DMS53 treated with DMSO at 0.1 percent for 48 hours (cell line): ENCODE data around the gene IREB2.

Source experiments
- DNase-seq: peaks from one replicate; lab custom pipeline; 2025; ENCODE audit not compliant: unreplicated experiment; lab: John Stamatoyannopoulos, UW

IREB2 gene

GRCh38 chr15:78405336-78405924 is 32.6 kb upstream of the IREB2 start:
- no peak for DNase-seq

- DNase-seq = no peak
Observed at GRCh38 chr15:78406016-78406585, 31.9 kb upstream of the IREB2 start.

GRCh38 chr15:78407608-78408354 is 30.2 kb upstream of the IREB2 start:
- no peak for DNase-seq

GRCh38 chr15:78408355-78408640 is 29.7 kb upstream of the IREB2 start:
- DNase-seq = no peak

GRCh38 chr15:78408961-78409360 is 29.1 kb upstream of the IREB2 start:
- DNase-seq = no peak

- DNase-seq = no peak
Observed at GRCh38 chr15:78411061-78411460, 27.0 kb upstream of the IREB2 start.

- no peak for DNase-seq
Observed at GRCh38 chr15:78414621-78415250, 23.3 kb upstream of the IREB2 start.

- peak; percentile 24 for DNase-seq
Observed at GRCh38 chr15:78415284-78415683, 22.7 kb upstream of the IREB2 start.

GRCh38 chr15:78417754-78418630 is 20.0 kb upstream of the IREB2 start:
- no peak for DNase-seq

- DNase-seq = no peak
Observed at GRCh38 chr15:78418686-78419085, 19.3 kb upstream of the IREB2 start.

- DNase-seq = no peak
Observed at GRCh38 chr15:78419367-78419766, 18.6 kb upstream of the IREB2 start.

GRCh38 chr15:78420220-78420619 is 17.8 kb upstream of the IREB2 start:
- DNase-seq = no peak

- no peak for DNase-seq
Observed at GRCh38 chr15:78420766-78421165, 17.2 kb upstream of the IREB2 start.

- no peak for DNase-seq
Observed at GRCh38 chr15:78421238-78421965, 16.6 kb upstream of the IREB2 start.

GRCh38 chr15:78422571-78423340 is 15.3 kb upstream of the IREB2 start:
- DNase-seq = peak; percentile 77

- DNase-seq = no peak
Observed at GRCh38 chr15:78424673-78425072, 13.3 kb upstream of the IREB2 start.

- DNase-seq = no peak
Observed at GRCh38 chr15:78425643-78426042, 12.4 kb upstream of the IREB2 start.

- no peak for DNase-seq
Observed at GRCh38 chr15:78426300-78426699, 11.7 kb upstream of the IREB2 start.

- no peak for DNase-seq
Observed at GRCh38 chr15:78427953-78428352, 10.1 kb upstream of the IREB2 start.

- peak; percentile 48 for DNase-seq
Observed at GRCh38 chr15:78429477-78429876, 8.5 kb upstream of the IREB2 start.
